RWPE2 (cell line): ENCODE measurements around the gene ATG7.

Experiments used
- ATAC-seq: fragments of 200-7000 bp; cut with Tn5 transposase; 3 replicates; pipeline ENCODE4 v1.9.1; 2021; ENCODE audit warnings: low read depth
- DNase-seq: peaks from one replicate; pipeline ENCODE4 v3.0.0-alpha.2; 2020; ENCODE audit warnings: low spot score
- H3K27ac ChIP-seq: fragments of 450-650 bp; 2 replicates; pipeline ENCODE4 v1.5.1; 2017; ENCODE audit warnings: mild to moderate bottlenecking; ENCODE audit not compliant: poor library complexity, severe bottlenecking
- H3K27me3 ChIP-seq: fragments of 250-450 bp; sonication (Bioruptor Pico); 2 replicates; pipeline ENCODE4 v1.5.1; 2021; ENCODE audit warnings: mild to moderate bottlenecking, moderate library complexity; ENCODE audit not compliant: insufficient read depth, poor library complexity, severe bottlenecking
- H3K36me3 ChIP-seq: fragments of 250-450 bp; sonication (Bioruptor Pico); 2 replicates; pipeline ENCODE4 v1.5.1; 2020; ENCODE audit warnings: low read depth, mild to moderate bottlenecking, moderate library complexity
- H3K4me1 ChIP-seq: fragments of 250-450 bp; sonication (Bioruptor Pico); 2 replicates; pipeline ENCODE4 v1.5.1; 2021; ENCODE audit warnings: mild to moderate bottlenecking, moderate library complexity; ENCODE audit not compliant: insufficient read depth, poor library complexity, severe bottlenecking
- H3K4me3 ChIP-seq: fragments of 250-450 bp; sonication (Bioruptor Pico); 2 replicates; pipeline ENCODE4 v1.5.1; 2021; ENCODE audit warnings: mild to moderate bottlenecking, moderate library complexity; ENCODE audit not compliant: severe bottlenecking
- H3K9me3 ChIP-seq: fragments of 250-450 bp; sonication (Bioruptor Pico); 2 replicates; pipeline ENCODE4 v1.5.1; 2021; ENCODE audit warnings: mild to moderate bottlenecking, moderate library complexity; ENCODE audit not compliant: severe bottlenecking
- CTCF ChIP-seq: fragments of 450-650 bp; IDR thresholded peaks from one replicate; pipeline ENCODE4 v1.5.1; 2017; ENCODE audit warnings: mild to moderate bottlenecking, moderate library complexity; ENCODE audit not compliant: poor library complexity, severe bottlenecking

ATG7 gene

GRCh38 chr3:11539218-11539617 is 267.0 kb downstream of the ATG7 start:
- no peak for DNase-seq
- Histone ChIP-seq H3K36me3 (no peaks in the 10 kb centered on the region), H3K9me3 (no peaks in the 10 kb centered on the region), H3K27ac (no peak overlapping the region), H3K4me1 (no peaks in the 10 kb centered on the region), H3K4me3 (no peak overlapping the region), H3K27me3 (no peaks in the 10 kb centered on the region)
- TF ChIP-seq CTCF: no peak
- no peak for ATAC-seq

- Histone ChIP-seq H3K9me3 (no peaks in the 10 kb centered on the region), H3K27me3 (no peaks in the 10 kb centered on the region), H3K36me3 (no peaks in the 10 kb centered on the region), H3K4me1 (no peaks in the 10 kb centered on the region), H3K4me3 (no peak overlapping the region), H3K27ac (no peak overlapping the region)
- DNase-seq (peak; percentile 55), ATAC-seq (no peak)
- TF ChIP-seq CTCF: no peak
Measured at GRCh38 chr3:11539677-11540076, 267.5 kb downstream of the ATG7 start.

GRCh38 chr3:11541321-11542303 is 269.4 kb downstream of the ATG7 start:
- H3K4me3 ChIP-seq: no peak overlapping the region
- no peak for ATAC-seq
- H3K4me1 ChIP-seq: no peaks in the 10 kb centered on the region
- H3K9me3 ChIP-seq: no peaks in the 10 kb centered on the region
- no peak overlapping the region for H3K27ac ChIP-seq
- no peaks in the 10 kb centered on the region for H3K36me3 ChIP-seq
- TF ChIP-seq CTCF: no peak
- H3K27me3 ChIP-seq: no peaks in the 10 kb centered on the region
- DNase-seq: peak; percentile 12

- Histone ChIP-seq H3K4me3 (no peak overlapping the region), H3K27me3 (no peaks in the 10 kb centered on the region), H3K27ac (no peak overlapping the region), H3K9me3 (no peaks in the 10 kb centered on the region), H3K4me1 (no peaks in the 10 kb centered on the region), H3K36me3 (no peaks in the 10 kb centered on the region)
- ATAC-seq (no peak), DNase-seq (peak; percentile 23)
- TF ChIP-seq CTCF: no peak
Measured at GRCh38 chr3:11542551-11542950, 270.4 kb downstream of the ATG7 start.
